H1 (cell line): Measurements from ENCODE around the gene ACSM2B. TPM values are rescaled to one million over a fixed set of nuclear protein-coding genes. Genes with fewer than 3 reads are reported as not detected.

Source experiments
- CTCF ChIA-PET: fragments of 300-600 bp; sonication (Branson Sonifier 250); formaldehyde crosslinking; loops from one replicate; lab custom pipeline; 2021; ENCODE audit not compliant: partially characterized antibody; lab: Charles Lee
- POLR2A ChIA-PET: fragments of 300-600 bp; sonication (Branson Sonifier 250); formaldehyde crosslinking; loops from one replicate; lab custom pipeline; 2021; ENCODE audit warnings: inconsistent platforms; ENCODE audit not compliant: partially characterized antibody; lab: Charles Lee
- DNase-seq, 2 experiments: peaks; one replicate each; pipeline versions ENCODE4 v3.0.0 to v3.0.0-alpha.2; 2010 to 2022; ENCODE audit warnings: low spot score in 2 of 2, low read depth in 1 of 2, mixed read lengths in 1 of 2
- FAIRE-seq: peaks from 2 replicates; lab custom pipeline; 2011; peaks lifted over from hg19 to GRCh38; lab: Jason Lieb, UNC
- H2AFZ ChIP-seq: 2 replicates; pipeline ENCODE4 v1.8.1; 2012; ENCODE audit warnings: low read length, inconsistent platforms
- H2AK5ac ChIP-seq: 2 replicates; pipeline ENCODE4 v1.6.1; 2013; ENCODE audit warnings: low read depth, low read length
- H2BK120ac ChIP-seq: replicated peaks from 2 replicates; pipeline ENCODE3; 2013; ENCODE audit warnings: low read depth, low read length, inconsistent platforms
- H2BK12ac ChIP-seq: 2 replicates; pipeline ENCODE4 v1.6.1; 2013; ENCODE audit warnings: low read depth, low read length
- H2BK15ac ChIP-seq: 2 replicates; pipeline ENCODE4 v1.6.1; 2013; ENCODE audit warnings: low read length
- H2BK20ac ChIP-seq: 2 replicates; pipeline ENCODE4 v1.6.1; 2013; ENCODE audit warnings: low read length
- H2BK5ac ChIP-seq: 2 replicates; pipeline ENCODE4 v1.6.1; 2013; ENCODE audit warnings: low read depth, low read length
- H3K14ac ChIP-seq: 2 replicates; pipeline ENCODE4 v1.6.1; 2013; ENCODE audit warnings: inconsistent platforms; ENCODE audit not compliant: insufficient read length
- H3K18ac ChIP-seq: 2 replicates; pipeline ENCODE4 v1.6.1; 2013; ENCODE audit warnings: low read length; ENCODE audit errors: extremely low read depth
- H3K23ac ChIP-seq: 2 replicates; pipeline ENCODE4 v1.6.1; 2013; ENCODE audit warnings: inconsistent platforms; ENCODE audit not compliant: insufficient read length
- H3K23me2 ChIP-seq: 2 replicates; pipeline ENCODE4 v1.6.1; 2013; ENCODE audit warnings: low read depth, low read length
- H3K27ac ChIP-seq: 2 replicates; pipeline ENCODE4 v1.6.1; 2011; ENCODE audit warnings: low read depth, low read length, inconsistent platforms
- H3K27me3 ChIP-seq, 4 experiments: replicated peaks in 1 of 4; 1 replicate in 1 of 4; 2 replicates in 3 of 4; pipeline versions ENCODE4 v1.6.1 to v1.8.1; 2011 to 2013; ENCODE audit warnings: low read length in 3 of 4, mild to moderate bottlenecking in 3 of 4, inconsistent platforms in 2 of 4, mixed read lengths in 2 of 4, moderate library complexity in 1 of 4; ENCODE audit not compliant: control insufficient read depth in 3 of 4, insufficient read depth in 3 of 4; ENCODE audit errors: extremely low read depth in 1 of 4
- H3K36me3 ChIP-seq, 4 experiments: 2 replicates each; pipeline versions ENCODE4 v1.6.1 to v1.8.1; 2011 to 2013; ENCODE audit warnings: mild to moderate bottlenecking in 4 of 4, low read length in 3 of 4, moderate library complexity in 2 of 4, control low read depth in 1 of 4, inconsistent platforms in 1 of 4; ENCODE audit not compliant: insufficient read depth in 4 of 4, control insufficient read depth in 2 of 4
- H3K4ac ChIP-seq: replicated peaks from 2 replicates; pipeline ENCODE3; 2013; ENCODE audit warnings: low read length, low read depth, mixed read lengths, inconsistent platforms; ENCODE audit not compliant: insufficient read length
- H3K4me1 ChIP-seq, 4 experiments: replicated peaks in 1 of 4; 1 replicate in 1 of 4; 2 replicates in 3 of 4; pipeline versions ENCODE4 v1.6.1 to v1.8.1; 2011 to 2013; ENCODE audit warnings: low read length in 3 of 4, inconsistent platforms in 2 of 4, mixed read lengths in 1 of 4; ENCODE audit not compliant: insufficient read depth in 4 of 4, control insufficient read depth in 3 of 4
- H3K4me2 ChIP-seq, 2 experiments: 2 replicates each; pipeline versions ENCODE4 v1.6.1 to v1.8.1; 2011 to 2013; ENCODE audit warnings: low read depth in 2 of 2, low read length in 2 of 2, control low read depth in 1 of 2, inconsistent platforms in 1 of 2, mild to moderate bottlenecking in 1 of 2; ENCODE audit not compliant: insufficient read depth in 1 of 2
- H3K4me3 ChIP-seq, 4 experiments: fragments of 200-600, 300-600 bp in 1 of 4; sonication (generic), shearing (Covaris generic), sonication (Bioruptor Twin) in 1 of 4; 2 replicates each; pipeline versions ENCODE4 v1.5.1 to v1.8.1; 2011 to 2016; ENCODE audit warnings: low read length in 4 of 4, low read depth in 3 of 4, control low read depth in 2 of 4, inconsistent platforms in 2 of 4, mild to moderate bottlenecking in 2 of 4, mixed read lengths in 1 of 4, moderate library complexity in 1 of 4; ENCODE audit not compliant: insufficient read depth in 2 of 4; ENCODE audit errors: extremely low read depth in 1 of 4
- H3K56ac ChIP-seq: replicated peaks from 2 replicates; pipeline ENCODE3; 2013; ENCODE audit warnings: low read depth, mild to moderate bottlenecking, mixed read lengths, low read length, inconsistent platforms; ENCODE audit not compliant: insufficient read length
- H3K79me1 ChIP-seq: 2 replicates; pipeline ENCODE4 v1.6.1; 2013; ENCODE audit warnings: low read depth, low read length, control low read depth
- H3K79me2 ChIP-seq, 2 experiments: 2 replicates each; pipeline versions ENCODE4 v1.6.1 to v1.8.1; 2012 to 2013; ENCODE audit warnings: low read length in 2 of 2, mild to moderate bottlenecking in 2 of 2, inconsistent platforms in 1 of 2; ENCODE audit not compliant: insufficient read depth in 2 of 2, control insufficient read depth in 1 of 2
- H3K9ac ChIP-seq, 4 experiments: replicated peaks in 1 of 4; 1 replicate in 1 of 4; 2 replicates in 3 of 4; pipeline versions ENCODE4 v1.6.1 to v1.8.1; 2011 to 2013; ENCODE audit warnings: low read depth in 3 of 4, low read length in 3 of 4, control low read depth in 2 of 4, mild to moderate bottlenecking in 2 of 4, moderate library complexity in 2 of 4, inconsistent platforms in 1 of 4; ENCODE audit errors: extremely low read depth in 1 of 4
- H3K9me3 ChIP-seq, 2 experiments: 2 replicates each; pipeline versions ENCODE4 v1.6.1 to v1.8.1; 2012 to 2013; ENCODE audit warnings: mild to moderate bottlenecking in 2 of 2, moderate library complexity in 2 of 2, control low read depth in 1 of 2, inconsistent platforms in 1 of 2, low read depth in 1 of 2, low read length in 1 of 2, mixed read lengths in 1 of 2; ENCODE audit not compliant: insufficient read depth in 2 of 2
- H4K20me1 ChIP-seq, 2 experiments: replicated peaks in 1 of 2; 2 replicates each; pipeline versions ENCODE3 to v1.8.1; 2011 to 2013; ENCODE audit warnings: inconsistent platforms in 2 of 2, low read length in 2 of 2, mild to moderate bottlenecking in 1 of 2; ENCODE audit not compliant: insufficient read depth in 2 of 2, control insufficient read depth in 1 of 2
- H4K5ac ChIP-seq: 2 replicates; pipeline ENCODE4 v1.6.1; 2013; ENCODE audit warnings: low read length, low read depth, mixed read lengths, inconsistent platforms; ENCODE audit not compliant: insufficient read length
- H4K8ac ChIP-seq: 2 replicates; pipeline ENCODE4 v1.8.0; 2013; ENCODE audit warnings: mild to moderate bottlenecking, moderate library complexity, low read length, inconsistent platforms; ENCODE audit not compliant: insufficient read depth; ENCODE audit errors: extremely low read depth
- H4K91ac ChIP-seq: replicated peaks from 2 replicates; pipeline ENCODE3; 2013; ENCODE audit warnings: low read length, mixed read lengths, inconsistent platforms; ENCODE audit not compliant: insufficient read length
- BCL11A ChIP-seq, 2 experiments: IDR thresholded peaks; one replicate each; pipeline ENCODE4 v1.6.1; 2011; ENCODE audit warnings: low read depth in 2 of 2, low read length in 2 of 2, mild to moderate bottlenecking in 2 of 2
- KDM5A ChIP-seq: fragments of 200-600 bp; IDR thresholded peaks from 2 replicates; pipeline ENCODE4 v1.7.1; 2012; ENCODE audit warnings: mild to moderate bottlenecking, low read length, inconsistent platforms, mixed read lengths
- POLR2AphosphoS5 ChIP-seq: IDR thresholded peaks from 2 replicates; pipeline ENCODE4 v1.6.1; 2011; ENCODE audit warnings: low read depth, low read length
- RFX5 ChIP-seq: IDR thresholded peaks from 2 replicates; pipeline ENCODE4 v1.6.1; 2011; ENCODE audit warnings: low read depth, low read length, improper control_type of control experiment, borderline replicate concordance
- RNF2 ChIP-seq: fragments of 200-900, 300-1000 bp; sonication (generic); IDR thresholded peaks from 2 replicates; pipeline ENCODE4 v1.7.1; 2016; ENCODE audit warnings: borderline replicate concordance, low read depth, mild to moderate bottlenecking, antibody characterized with exemption, low read length; ENCODE audit not compliant: poor library complexity, severe bottlenecking; ENCODE audit errors: missing control alignments
- RXRA ChIP-seq: IDR thresholded peaks from 2 replicates; pipeline ENCODE4 v1.6.1; 2011; ENCODE audit warnings: low read depth, mild to moderate bottlenecking, low read length, moderate library complexity; ENCODE audit not compliant: insufficient read depth
- SIN3A ChIP-seq, 2 experiments: IDR thresholded peaks in 1 of 2; conservative IDR thresholded peaks in 1 of 2; 2 replicates each; pipeline ENCODE4 v1.6.1; 2011 to 2012; ENCODE audit warnings: low read length in 2 of 2, improper control_type of control experiment in 1 of 2, low read depth in 1 of 2, mild to moderate bottlenecking in 1 of 2
- SP4 ChIP-seq: IDR thresholded peaks from 2 replicates; pipeline ENCODE4 v1.6.1; 2012; ENCODE audit warnings: low read length, inconsistent platforms
- TBP ChIP-seq: IDR thresholded peaks from 2 replicates; pipeline ENCODE4 v1.6.1; 2011; ENCODE audit warnings: low read depth, low read length, improper control_type of control experiment
- WGBS, 2 experiments: shearing (Covaris generic) in 1 of 2; methylation state at CpG; one replicate each; pipeline versions ENCODE4 v1.1.6 to v1.1.7; 2013 to 2015; ENCODE audit warnings: low lambda C conversion rate in 2 of 2, mixed read lengths in 2 of 2, inconsistent platforms in 1 of 2, low coverage in 1 of 2, missing lambda C conversion rate in 1 of 2; ENCODE audit not compliant: insufficient replicate concordance in 2 of 2, insufficient coverage in 1 of 2, insufficient read length in 1 of 2; ENCODE audit errors: extremely low coverage in 1 of 2, missing lambda C conversion rate in 1 of 2; 5-methylcytosine and 5-hydroxymethylcytosine counted together
- polyA plus RNA-seq, 7 experiments: library from polyadenylated mRNA; depleted of rRNA in 3 of 7; stranded (reverse) in 5 of 7; unstranded in 2 of 7; fragments of >200 nt in 5 of 7; fragments of 200-250 nt in 2 of 7; gene quantifications; 1 replicate in 5 of 7; 2 replicates in 1 of 7; 4 replicates in 1 of 7; pipeline versions ENCODE4 v1.2.1 to v1.2.3, GENCODE V29; 2011 to 2013; ENCODE audit warnings: missing spikeins in 2 of 7, mixed read lengths in 2 of 7
- total RNA-seq: library from RNA; stranded (reverse); fragmentation: NEBNext Ultra II Directional; extraction: Animal tissue kit (Norgen Biotek cat#: 25700); gene quantifications from 2 replicates; pipeline ENCODE4 v1.2.1, GENCODE V29; 2021
- TF ChIP-seq, protein P1 (sequence below): IDR thresholded peaks from 2 replicates; pipeline ENCODE4 v1.6.1; 2011; ENCODE audit warnings: low read depth, mild to moderate bottlenecking, low read length; ENCODE audit not compliant: insufficient read depth

Gene ACSM2B
- total and polyA plus RNA-seq, 2 of the 8 experiments (the other 6 are each of a cell fraction or from before 2014, with no cell fraction given) = not detected

DNA sequence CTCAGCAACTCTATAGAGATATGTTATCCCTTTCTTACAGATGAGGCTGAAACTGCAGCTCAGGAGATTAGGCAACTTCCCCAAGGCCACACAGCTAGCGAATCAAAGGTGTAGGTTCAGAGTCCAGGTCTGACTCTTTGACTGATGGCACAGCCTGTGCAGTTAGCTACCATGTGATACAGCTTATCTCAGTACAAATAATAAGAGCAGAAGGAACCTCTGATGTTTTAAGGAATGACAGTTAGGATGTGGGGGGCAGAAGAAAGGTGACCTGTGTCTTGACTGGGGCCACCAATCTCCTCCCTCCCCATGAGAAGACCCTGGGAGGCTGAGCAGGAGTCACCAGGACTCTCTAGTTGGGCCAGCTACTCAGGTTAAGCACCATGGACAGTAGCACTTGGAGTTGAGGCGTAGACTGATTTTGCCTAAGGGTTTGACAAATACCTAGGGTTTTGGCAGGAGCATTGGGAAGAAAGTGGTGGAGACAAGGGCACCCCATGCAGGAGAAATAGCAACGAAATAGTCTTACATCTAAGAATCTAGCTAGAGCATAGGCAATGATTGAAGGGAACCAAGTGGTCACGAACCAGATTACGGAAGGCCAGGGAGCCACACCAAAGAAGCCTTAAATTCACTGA, 22.8 kb upstream of the ACSM2B start:
- no peaks in the 10 kb centered on the region for H3K23me2 ChIP-seq
- DNase-seq (no peak), FAIRE-seq (no peak)
- H3K36me3 ChIP-seq = no peaks in the 10 kb centered on the region
- ChIA-PET CTCF (no interaction called here), POLR2A (no interaction called here)
- no peak overlapping the region for H4K8ac ChIP-seq
- H3K9me3 ChIP-seq = no peaks in the 10 kb centered on the region
- H3K9ac ChIP-seq = no peak overlapping the region
- no peak overlapping the region for H3K27ac ChIP-seq
- H3K14ac ChIP-seq = no peak overlapping the region
- H3K4me1 ChIP-seq = no peaks in the 10 kb centered on the region
- H2BK120ac ChIP-seq = no peak overlapping the region
- no peak overlapping the region for H3K4me2 ChIP-seq
- H2BK12ac ChIP-seq = no peak overlapping the region
- H3K79me2 ChIP-seq = no peaks in the 10 kb centered on the region
- H4K5ac ChIP-seq = no peak overlapping the region
- WGBS, 2 experiments = 78% methylated on average over 5 of the region's 5 CpGs; no CpG with 5 or more reads in 1 of the 2 experiments
- no peaks in the 10 kb centered on the region for H3K79me1 ChIP-seq
- H2BK20ac ChIP-seq = no peak overlapping the region
- H3K27me3 ChIP-seq = no peaks in the 10 kb centered on the region
- no peak overlapping the region for H3K23ac ChIP-seq
- no peak overlapping the region for H3K56ac ChIP-seq
- no peak overlapping the region for H2BK5ac ChIP-seq
- no peak overlapping the region for H3K4ac ChIP-seq
- no peak overlapping the region for H2AK5ac ChIP-seq
- no peak overlapping the region for H2AFZ ChIP-seq
- no peak overlapping the region for H3K4me3 ChIP-seq
- H2BK15ac ChIP-seq = no peak overlapping the region
- H4K20me1 ChIP-seq = no peaks in the 10 kb centered on the region
- H4K91ac ChIP-seq = no peak overlapping the region
- H3K18ac ChIP-seq = no peak overlapping the region
- TF ChIP-seq KDM5A (no peak), SIN3A (conservative IDR thresholded peaks at IDR 0.05 in 1 of 2, IDR thresholded peaks at IDR 0.05 in 1 of 2; ENCODE audit: low read depth in 1 of 2, low read length in 2 of 2) (no peak), RNF2 (no peak), BCL11A (IDR thresholded peaks at IDR 0.05; ENCODE audit: low read depth in 2 of 2, low read length in 2 of 2) (no peak), POLR2AphosphoS5 (no peak), RXRA (no peak), RFX5 (no peak), TBP (no peak), SP4 (no peak)
- TF ChIP-seq, protein P1, sequence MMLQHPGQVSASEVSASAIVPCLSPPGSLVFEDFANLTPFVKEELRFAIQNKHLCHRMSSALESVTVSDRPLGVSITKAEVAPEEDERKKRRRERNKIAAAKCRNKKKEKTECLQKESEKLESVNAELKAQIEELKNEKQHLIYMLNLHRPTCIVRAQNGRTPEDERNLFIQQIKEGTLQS = no peak
